GM19372 (cell line): ENCODE measurements around the gene NMUR2.

Source experiments
- ATAC-seq: cut with Tn5 transposase; IDR thresholded peaks from one replicate; pipeline ENCODE4 v1.9.1; 2021; ENCODE audit warnings: mild to moderate bottlenecking, low read depth, moderate library complexity; ENCODE audit not compliant: unreplicated experiment

The NMUR2 gene, protein sequence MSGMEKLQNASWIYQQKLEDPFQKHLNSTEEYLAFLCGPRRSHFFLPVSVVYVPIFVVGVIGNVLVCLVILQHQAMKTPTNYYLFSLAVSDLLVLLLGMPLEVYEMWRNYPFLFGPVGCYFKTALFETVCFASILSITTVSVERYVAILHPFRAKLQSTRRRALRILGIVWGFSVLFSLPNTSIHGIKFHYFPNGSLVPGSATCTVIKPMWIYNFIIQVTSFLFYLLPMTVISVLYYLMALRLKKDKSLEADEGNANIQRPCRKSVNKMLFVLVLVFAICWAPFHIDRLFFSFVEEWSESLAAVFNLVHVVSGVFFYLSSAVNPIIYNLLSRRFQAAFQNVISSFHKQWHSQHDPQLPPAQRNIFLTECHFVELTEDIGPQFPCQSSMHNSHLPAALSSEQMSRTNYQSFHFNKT

DNA sequence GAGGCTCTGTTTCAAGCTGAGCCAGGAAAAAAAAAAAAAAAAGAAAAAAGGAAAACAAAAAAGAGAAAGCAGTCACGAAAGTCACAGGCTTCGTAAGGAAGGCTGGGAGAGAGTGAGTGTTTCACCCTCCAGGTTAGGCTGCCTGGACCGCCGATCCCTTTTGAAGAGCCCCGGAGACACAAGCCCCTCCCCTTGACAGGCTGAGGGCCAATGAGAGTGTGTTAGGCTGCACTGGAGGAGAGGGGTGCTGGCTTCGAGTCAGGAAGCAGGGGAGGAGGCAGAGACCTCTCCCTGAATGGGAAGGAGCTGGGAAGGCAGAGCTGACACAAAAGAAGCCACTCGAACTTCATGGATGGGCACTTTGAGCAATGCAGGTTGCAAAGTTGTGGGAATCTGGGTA, at the start of gene NMUR2:
NMUR2 (minus strand) TSS at position 135 of the 400 bp plus-strand sequence. CDS start 166 bp downstream, outside the sequence.
- no peak for ATAC-seq

DNA sequence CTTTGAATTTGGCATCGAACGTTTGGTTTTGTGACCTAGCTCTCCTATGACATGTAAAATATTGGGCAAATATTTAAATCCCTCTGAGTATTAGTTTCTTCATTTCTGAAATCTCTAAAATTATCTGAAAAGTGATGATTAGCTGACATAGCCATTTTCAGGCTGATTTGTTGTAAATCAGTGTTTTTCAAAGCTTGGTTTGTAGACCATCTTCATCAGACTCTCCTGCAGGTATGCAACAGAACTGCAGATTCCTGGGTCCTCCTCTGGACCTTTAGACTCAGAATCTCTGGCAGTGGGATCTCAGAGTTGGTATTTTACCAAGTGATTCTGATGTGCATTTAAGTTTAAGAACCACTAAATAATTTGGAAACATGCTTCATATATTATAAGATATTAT, 38.9 kb upstream of the NMUR2 start:
- ATAC-seq, result no peak

DNA sequence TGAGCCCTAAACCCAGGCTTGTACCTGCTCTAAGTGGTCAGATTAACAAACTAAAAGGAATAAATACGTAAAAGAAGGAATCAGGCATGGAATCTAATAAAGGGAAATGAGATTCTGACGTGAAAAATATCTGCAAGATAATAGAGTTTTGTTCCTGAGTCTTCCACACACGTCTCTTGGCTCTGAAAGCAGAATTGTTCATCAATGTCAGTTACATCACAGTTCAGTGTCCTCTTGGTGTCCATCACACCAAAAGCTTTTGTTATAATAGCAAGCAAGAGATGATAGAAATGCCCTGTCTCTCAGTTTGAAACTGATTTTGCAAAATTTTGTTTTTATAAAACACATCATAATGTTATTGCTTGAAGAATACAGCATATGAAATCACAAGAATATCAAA, 34.7 kb upstream of the NMUR2 start:
- no peak for ATAC-seq

DNA sequence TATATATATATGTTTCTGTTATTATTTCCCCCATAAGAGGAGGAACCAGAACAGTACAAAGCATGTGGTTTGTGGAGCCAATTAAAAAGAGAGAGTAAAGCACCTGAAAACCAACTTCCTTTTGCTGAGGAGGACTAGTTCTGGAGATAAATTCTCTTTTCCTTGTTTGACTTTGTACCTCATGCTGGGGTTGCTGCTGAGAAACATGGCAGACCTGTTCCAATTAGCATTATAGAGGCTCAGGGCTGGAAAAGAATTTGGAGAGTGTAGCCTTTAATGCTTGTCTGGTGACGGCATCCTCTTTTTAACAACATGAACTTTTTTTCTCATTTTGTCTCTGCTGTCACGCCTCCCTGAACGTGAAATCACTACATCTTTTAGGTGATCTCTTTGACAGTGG, 32.8 kb upstream of the NMUR2 start:
- ATAC-seq, result no peak

DNA sequence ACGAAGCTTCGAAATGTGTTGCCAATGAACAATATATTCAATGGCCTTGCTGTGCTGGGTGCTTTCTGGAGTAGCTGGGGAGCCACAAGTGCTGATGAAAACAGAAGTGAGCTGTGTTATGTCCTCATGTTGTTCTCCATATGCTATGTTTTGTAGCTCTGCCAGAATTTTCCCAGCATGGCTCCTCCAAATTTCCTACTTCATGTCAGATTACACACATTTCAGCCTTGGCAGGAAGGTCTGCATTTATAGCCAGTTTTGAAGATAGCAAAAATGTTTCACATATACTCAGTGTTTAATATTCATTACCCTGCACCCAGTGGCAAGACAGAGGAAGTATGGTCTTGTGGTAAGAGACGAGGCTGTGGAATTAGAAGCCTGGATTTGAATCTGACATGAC, 22.6 kb upstream of the NMUR2 start:
- no peak for ATAC-seq

DNA sequence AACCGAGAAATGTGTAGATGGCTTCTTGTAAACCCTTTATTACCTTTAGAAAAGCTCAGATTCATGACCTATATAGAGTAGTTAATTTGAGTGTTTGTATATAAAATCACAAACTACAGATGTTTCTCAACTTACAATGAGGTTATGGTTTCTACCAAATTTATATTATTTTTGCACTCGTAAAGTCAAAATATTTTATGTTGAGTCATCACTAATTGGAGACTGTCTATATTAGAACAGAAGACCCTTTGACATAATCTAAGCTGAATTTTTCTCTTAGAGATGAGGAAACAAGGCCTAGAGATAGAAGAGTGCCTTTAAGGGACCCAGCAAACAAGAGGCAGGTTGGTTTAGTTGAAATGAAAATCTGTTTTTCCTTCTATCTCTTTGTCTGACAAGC, 20.0 kb upstream of the NMUR2 start:
- ATAC-seq, result no peak

DNA sequence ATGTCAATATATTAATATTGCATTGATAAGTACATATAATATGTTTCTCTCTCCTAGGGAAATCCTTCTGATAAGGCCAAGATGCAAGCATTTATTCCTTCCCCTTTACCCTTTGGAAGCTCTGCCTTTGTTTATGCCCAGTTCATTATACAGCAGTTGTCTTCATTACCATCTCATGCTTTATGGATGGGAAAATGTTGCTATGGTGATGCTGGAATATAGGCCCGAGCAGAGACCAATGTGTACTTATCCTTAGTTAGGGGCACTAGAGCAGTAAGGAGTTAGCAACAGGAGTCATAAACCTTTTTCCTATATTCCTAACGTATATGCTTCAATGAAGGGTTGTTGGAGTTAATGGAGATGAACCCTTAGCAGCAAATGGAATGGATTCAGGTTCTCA, 19.4 kb upstream of the NMUR2 start:
- ATAC-seq, result no peak

DNA sequence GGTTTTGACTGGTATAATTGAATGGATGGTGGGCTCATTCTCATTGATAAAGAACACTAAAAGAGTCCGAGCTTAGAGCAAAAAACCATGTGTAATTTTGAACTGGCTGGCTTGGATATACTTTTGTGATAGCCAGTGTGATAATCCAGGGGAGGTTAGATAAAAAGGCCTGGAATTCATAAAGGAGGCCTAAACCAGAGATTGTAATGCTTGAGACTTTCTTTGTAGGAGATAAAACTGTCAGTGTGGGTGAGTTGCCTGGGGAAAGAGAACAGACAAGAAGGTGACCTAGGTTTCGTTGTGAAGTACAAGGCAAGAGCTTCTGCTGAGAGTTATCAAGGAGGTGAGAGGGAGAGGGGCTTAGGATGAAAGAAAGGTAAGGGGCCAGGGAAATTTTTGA, 17.0 kb upstream of the NMUR2 start:
- ATAC-seq, result no peak

DNA sequence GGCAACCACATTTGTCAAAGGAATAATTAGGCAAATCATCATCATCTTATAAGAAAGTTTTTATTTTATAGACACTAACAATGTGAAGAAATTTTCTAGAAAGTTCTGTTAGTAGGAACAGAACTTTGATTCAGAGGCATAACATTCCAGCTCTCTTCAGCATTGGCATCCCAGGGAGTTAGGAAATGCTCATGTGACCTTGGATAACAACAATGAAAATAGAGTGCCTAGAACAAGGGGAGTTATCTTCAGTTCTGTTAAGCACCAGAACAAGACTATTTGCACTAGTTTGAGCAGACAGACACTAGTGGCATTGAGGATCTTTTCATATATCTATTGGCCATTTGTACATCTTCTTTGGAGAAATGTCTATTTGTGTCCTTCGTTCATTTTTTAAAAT, 7.0 kb upstream of the NMUR2 start:
- no peak for ATAC-seq

DNA sequence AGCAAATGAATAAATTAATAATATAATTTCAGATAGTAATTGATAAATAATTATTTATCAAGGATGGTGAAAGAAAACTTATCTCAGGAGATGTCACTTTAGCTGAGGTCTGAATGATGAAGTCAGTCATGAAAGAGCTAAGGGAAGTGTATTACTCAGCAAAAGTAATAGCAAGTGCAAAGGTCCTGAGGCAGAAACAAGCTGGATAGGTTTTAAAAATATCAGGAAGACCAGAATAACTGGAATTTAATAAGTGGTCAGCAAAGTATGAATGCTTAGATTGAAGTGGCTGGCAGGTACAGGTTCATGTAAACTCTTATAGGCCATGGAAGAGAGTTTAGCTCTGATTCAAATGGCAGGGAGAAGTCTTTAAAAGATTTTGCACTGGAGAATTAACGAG, 1.0 kb upstream of the NMUR2 start:
- ATAC-seq, result no peak

DNA sequence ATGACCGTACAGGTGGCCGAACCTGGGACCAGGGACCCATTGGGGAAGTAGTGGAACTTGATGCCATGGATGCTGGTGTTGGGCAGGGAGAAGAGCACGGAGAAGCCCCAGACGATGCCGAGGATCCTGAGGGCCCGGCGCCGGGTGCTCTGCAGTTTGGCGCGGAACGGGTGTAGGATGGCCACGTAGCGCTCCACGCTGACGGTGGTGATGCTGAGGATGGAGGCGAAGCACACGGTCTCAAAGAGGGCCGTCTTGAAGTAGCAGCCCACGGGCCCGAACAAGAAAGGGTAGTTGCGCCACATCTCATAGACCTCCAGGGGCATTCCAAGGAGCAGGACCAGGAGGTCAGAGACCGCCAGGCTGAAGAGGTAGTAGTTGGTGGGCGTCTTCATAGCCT, 585 bp downstream of the NMUR2 start:
- ATAC-seq, result no peak

DNA sequence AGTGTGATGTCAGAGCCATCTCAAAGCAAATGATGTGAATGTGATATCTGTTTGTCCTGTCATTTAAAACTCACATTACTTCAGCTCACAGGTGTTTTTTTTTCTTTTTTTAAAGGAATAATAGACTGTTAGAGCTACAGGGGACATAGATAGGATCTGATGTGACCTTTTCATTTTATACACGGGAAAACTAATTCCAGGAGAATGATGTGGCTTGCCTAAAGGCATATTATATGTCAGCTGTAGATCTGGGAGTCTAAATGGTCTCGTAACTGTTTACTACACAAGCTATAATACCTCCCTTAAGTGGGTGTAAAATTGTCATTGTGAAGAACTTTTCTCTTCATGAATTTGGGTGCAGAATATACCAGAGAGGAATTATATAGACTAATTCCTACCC, 2.0 kb downstream of the NMUR2 start:
- no peak for ATAC-seq

DNA sequence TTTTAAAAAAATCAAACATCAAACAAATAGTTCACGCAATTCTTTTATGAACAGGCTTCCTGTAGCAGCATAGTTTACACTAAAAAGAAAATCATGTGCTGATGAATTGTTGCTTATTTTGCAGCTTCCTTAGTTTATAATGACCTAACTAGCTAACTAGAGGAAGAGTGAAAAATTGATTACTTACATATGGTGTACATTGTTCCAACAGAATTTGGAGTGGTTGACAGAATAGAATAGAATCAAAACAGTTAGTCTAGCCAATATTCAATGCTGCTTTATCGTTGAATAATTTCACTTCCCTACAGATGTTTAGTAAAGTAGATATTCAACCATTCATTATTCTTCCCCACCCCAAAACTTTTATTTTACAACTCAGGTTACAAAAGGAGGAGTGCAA, 4.2 kb downstream of the NMUR2 start:
- ATAC-seq, result no peak

DNA sequence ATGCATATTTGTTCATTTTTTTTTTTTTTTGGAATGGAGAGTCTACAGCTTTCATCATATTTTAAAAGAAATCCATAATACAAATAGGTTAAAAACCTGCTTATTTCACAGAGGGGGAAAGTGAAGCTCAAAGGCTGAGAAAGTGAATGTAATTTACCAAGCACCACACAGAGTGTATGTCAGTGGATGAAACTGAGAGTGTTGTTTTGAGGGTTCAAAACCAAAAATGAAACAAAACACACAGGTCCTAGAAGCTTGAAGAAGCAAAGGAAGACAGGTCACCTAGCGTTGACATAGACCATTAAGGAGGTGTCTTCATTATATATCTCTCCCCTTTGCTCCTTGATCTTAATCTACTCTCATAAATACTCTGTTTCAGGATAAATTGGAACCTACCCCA, 7.5 kb downstream of the NMUR2 start:
- no peak for ATAC-seq

DNA sequence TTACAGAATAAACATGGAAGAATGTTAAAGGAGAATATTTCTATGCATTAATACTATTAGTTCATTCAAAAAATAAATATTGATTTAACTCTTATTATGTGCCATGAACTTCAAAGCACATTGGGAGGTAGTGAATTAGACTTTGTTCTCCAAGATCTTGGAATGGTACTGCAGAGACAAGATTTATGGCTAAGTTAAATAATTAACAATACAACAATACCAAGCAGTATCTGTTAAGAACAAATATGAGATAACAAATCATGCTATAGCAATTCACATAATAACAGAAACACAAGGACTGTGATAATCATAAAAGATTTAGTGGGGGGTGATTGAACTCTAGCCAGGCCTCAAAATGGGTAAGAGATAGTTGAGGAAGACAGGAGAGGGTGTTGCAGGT, 11.6 kb downstream of the NMUR2 start:
- no peak for ATAC-seq

DNA sequence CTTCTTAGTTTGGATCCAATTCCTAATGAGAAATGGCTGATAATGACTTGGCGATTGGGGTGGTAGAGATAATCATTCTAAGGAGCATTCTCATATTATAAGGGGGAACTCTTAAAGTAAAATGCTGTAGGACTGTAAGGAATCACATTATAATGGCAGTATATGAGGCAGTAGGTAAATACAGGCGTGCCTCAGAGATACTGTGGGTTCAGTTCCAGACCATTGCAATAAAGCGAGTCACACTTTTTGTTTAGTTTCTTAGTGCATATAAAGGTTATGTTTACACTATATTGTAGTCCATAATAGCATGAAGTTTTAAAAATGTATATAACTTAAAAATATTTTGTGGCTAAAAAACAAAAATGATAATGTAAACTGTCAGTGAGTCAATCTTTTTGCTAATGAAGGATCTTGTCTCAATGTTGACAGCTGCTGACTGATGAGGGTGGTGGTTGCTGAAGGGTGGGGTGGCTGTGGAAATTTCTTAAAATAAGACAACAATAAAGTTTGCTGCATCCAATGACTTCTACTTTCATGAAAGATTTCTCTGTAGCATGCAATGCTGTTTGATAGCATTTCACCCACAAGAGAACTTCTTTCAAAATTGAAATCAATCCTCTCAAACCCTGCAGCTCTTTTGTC, 15.8 kb downstream of the NMUR2 start:
- no peak for ATAC-seq

DNA sequence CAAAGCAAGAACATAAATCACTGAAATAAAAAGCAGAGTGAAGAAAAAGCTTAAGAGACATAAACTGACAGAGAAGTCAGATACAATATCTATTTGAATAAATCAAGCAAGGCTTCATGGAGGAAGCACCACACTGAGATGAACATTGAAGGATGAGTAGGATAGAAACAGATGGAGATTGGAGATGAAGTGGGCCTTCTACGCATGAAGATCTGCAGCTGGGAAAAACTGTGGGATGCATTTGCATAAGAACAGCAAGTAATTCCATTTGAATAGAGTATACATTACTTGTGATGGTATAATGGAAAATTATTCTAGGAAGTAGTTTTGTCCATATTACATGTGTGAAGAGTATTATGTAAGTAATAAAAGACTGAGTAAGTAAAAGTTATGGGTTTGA, 16.5 kb downstream of the NMUR2 start:
- no peak for ATAC-seq

DNA sequence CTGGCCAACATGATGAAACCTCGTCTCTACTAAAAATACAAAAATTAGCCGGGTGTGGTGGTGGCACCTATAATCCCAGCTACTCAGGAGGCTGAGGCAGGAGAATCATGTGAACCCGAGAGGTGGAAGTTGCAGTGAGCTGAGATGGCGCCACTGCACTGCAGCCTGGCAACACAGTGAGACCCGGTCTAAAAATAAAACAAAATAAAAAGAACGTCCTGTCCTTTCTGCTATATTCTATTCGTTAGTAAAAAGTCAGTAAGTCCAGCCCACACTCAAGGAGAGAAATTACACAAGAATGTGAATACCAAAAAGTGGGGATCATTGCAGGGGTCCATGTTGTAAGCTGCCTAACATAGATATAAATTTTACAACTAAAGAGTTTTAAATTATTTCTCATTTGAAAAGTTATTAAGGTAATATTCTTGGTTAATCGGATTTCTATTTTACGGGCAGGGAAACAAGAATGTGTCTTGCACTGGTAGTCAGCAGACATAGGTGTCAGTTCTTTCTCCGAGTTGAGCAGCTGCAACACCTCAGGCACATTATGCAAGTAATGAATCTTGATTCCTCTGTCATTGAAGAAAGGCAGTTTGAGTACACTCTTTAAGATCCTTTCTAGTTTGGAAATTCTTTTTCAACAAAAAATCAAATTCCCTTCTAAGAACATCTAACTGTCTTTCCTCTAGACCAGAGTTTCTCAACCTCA, 24.5 kb downstream of the NMUR2 start:
- ATAC-seq, result no peak

DNA sequence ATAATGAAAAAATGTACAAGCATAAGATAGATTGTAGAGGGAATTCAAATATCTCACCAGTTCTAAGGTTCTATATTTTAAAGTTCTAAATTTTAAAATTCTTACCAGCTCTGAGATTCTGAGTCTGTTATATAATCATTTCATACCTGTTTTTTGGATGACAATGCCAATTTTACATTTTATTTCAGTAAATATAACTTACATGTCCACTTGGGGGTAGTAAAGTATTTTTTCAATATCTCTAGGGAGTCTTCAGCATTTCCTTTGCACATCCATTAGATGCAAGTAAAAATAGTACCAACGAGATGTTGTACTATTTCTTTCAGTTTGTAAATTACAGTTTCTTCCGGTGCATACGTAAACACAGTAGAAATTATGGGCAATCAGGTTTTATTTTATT, 25.7 kb downstream of the NMUR2 start:
- ATAC-seq, result no peak

DNA sequence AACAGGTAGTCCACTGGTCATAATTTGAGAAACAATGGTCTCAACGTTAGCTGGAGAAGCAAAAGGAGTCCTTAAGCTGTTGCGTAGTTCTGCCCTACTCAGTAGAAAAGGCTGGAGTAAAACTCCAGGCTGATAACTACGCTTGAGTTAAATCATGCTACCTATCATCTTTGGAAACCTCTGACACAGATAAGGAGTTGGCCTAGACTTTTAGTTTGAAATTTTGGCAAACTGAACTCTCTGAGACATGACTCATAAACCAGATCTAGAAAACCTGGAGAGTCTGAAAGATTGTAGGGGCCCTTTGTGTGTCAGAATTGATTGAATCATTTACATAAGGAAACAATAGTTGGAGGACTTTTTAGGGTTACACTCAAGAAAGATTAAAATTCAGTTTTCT, 26.3 kb downstream of the NMUR2 start:
- ATAC-seq, result no peak

DNA sequence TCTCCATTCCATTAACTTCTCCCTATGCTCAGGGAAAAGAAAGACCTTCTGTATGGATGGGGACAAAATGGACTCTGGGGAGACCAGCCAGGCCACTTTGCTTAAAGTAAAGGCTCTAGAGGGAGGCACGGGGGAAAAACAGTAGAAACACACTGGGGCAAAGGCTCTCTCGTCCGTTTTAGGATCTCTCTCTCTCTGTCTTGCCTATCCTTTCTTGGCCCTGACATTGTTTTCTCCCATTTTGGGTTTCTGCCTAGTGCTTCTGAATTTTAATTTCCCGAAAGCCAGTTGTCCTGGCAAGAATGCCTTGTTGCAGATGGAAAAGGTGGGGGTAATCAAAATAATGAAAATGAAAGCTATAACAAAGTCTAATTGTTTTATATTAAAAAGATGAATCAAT, 28.2 kb downstream of the NMUR2 start:
- ATAC-seq, result no peak
